Measurements from ENCODE around the gene FMN1.

FMN1 gene

GRCh38 chr15:33154351-33155166, 40.0 kb downstream of the FMN1 start:
- no peak for DNase-seq

DNA sequence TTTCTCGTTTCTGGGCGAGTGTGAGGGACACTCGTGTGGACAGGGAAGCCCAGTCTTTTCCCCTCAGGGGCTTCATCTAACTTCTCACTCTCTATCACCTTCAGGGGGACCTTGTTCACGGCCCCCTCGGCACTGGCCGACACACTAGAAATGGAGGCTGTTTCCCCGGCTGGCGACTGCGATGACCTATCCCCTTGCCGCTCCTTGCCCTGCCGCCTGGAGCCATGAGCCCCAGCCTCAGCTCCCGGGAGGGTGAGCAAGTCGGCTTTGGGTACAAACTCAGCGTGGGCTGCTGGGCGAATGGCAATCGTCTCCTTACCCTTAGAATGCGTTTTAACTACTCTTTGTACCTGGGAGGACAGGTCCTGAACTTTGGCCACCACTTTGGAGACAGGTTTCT, 41.0 kb downstream of the FMN1 start:
- no peak for DNase-seq

DNA sequence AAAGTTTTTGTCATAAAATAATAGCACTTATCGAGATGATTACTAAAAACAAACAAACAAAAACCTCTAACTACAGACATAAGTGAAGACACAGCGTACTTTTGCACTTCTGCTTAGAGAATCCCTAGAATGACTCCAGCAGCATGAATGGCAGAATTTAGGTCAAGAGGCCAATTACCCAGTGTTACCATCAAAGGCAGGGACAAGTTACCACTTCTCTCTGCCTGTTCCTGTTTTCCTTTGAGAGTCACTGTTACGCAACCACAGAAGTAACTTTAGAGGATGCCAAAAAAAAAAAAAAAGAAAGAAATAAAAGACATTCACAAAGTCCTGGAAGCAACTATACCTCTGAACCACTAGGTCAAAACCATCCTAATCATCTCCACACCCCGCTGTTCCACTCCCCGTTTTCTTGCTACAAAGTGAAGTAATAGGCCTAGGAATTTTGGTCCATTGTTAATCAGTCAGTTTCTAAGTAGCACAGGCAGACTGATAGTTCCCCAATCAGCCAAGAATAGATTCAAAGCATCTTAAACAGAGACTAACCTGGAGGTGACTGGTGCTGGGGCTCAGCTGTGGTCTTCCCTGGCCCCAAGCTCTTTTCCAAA, 41.9 kb downstream of the FMN1 start:
- no peak for DNase-seq

DNA sequence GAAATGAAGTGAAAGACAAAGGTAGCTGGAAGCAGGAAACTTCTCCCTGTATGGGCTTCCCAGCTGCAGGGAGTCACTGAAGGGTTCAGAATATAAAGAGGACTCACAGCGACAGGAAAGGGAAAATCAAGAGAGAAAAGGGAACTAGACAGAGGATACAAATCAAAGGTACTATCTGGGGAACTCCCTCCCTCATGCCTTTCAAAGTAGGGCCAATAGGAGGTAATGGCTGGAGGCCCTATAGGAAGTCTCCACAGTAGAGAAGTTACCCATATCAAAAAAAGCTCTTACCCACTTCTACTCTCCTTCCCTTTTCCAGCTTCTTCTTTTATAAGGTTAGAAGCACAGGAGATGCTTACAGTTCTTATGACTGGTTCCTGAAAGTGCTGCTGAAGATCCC, 43.5 kb downstream of the FMN1 start:
- no peak for DNase-seq

- DNase-seq: no peak
Measured at GRCh38 chr15:33150431-33150941, 44.0 kb downstream of the FMN1 start.

DNA sequence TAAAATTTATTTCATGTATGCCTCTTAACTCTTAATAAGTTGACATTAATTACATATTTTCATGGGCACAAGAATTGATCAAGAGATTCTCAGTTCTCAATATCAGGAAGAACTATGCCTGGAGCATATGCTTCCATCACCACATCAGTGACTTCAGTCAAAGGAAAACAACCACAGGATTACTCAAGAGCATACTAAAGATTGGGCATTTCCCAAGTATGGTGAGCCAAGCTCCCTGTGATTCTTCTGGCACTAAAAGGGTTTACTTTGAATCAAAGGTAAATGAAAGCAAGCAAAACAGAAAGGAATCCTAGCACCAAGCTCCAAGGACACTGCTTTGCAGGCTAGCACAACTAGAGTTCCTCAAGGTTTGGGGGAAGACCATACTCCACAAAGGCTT, 44.6 kb downstream of the FMN1 start:
- no peak for DNase-seq

- no peak for DNase-seq
Measured at GRCh38 chr15:33148129-33148751, 46.3 kb downstream of the FMN1 start.

DNA sequence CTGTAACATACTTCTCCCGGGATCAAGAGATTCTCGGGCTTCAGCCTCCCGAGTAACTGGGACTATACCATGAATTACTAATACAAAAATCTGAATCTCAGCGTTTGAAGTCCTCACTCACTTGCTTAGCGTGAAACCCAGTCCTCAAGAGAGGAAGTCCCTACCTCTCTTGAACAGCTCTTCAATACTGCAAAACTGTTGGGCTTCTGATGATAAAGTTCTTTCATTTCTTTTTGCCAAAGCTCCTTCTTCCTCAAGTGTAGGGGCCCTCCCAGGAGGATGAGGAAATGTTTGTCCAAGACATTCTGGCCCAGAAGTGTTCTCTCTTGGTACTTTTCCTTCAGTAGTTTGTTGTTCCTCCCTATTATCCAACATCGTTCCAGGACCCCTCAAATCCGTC, 48.5 kb downstream of the FMN1 start:
- no peak for DNase-seq

- DNase-seq: no peak
Measured at GRCh38 chr15:33145447-33145846, 49.1 kb downstream of the FMN1 start.

DNA sequence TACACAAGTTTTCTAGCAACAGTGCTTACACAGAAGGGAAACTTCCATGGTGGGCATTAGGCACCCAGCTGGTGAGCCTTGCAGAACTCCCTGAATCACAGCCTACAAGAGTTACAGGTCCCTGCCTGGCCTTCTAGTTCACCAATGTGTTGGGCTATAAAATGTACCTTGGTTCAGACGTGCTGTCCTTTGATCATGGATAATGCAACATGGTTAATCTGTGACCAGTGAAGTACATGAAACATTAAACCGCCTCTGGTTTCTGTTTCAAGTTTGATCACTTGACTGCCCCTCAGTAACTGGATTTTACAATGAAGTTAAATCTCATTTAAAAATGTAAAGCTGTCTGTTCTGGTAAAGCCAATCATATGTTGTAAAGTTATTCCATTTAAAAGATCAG, 51.8 kb downstream of the FMN1 start:
- DNase-seq: no peak

DNA sequence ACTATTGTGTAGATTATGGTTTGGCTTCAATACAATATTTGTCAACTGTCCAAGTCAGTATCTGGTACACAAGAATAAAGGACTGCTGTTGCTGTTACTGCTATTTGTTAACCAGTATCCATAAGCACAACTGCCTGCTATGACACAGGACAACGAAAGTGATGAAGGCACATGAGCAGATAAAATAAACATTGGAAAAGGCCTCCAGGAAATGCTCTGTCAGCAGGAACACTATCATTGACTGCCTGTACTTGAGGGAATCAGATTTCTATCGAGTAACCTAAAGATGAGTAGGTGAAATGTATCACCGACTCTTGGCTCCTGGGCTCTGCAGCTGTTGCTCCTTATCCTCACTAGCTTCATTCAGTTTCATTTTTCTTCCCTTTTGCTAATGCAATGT, 56.5 kb downstream of the FMN1 start:
- no peak for DNase-seq

GRCh38 chr15:33137101-33137500, 57.4 kb downstream of the FMN1 start:
- DNase-seq: no peak

GRCh38 chr15:33136353-33136752, 58.2 kb downstream of the FMN1 start:
- DNase-seq: no peak

- no peak for DNase-seq
Measured at GRCh38 chr15:33135355-33135781, 59.1 kb downstream of the FMN1 start.

- no peak for DNase-seq
Measured at GRCh38 chr15:33132722-33133345, 61.7 kb downstream of the FMN1 start.

DNA sequence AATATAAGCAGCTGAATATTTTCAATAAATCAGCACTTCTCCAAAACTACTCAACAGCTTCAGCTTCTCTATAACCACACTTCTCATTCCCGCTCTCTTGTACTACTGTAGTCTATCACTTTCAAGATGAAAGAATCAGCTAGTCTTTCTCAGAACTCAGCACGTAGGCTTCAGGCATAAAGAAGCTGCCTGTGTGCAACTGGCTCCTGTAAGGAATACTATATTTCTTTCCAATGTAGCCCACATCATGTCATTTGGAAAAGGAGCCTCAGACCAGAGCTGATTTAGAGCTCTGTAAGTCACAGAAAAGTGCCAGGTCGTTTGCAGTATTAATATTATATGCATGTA, 62.3 kb downstream of the FMN1 start:
- DNase-seq: no peak

DNA sequence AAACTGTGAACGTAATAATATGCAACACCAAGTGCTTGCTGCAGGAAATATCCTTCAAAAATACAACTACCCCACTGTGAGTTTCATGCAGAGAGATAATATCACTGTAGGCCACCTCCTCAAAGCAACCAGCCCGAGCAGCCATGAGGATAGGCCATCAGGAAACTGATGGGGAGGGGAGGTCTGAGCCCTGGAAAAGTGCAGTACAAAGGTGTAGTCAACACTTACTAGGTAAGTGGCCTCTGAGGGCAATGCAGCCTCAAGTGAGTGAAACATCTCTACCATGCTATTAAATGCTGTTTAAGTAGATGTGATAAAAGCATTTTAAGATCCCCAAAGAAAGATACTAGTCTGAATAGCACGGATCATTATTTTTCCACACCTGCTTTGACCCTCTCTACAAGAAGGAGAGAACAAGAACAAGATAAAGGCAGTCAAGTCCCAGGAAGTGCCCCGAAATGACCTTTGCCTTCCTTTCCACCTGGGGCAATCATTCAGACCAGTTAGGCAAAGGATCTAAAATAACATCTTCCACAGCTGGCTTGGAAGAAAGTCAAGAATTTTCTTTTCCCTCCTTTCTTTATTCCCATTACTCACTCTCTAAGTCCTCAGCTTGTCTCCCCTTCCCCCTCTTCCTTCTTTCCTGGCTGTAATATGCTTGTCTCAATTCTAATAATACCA, 62.8 kb downstream of the FMN1 start:
- DNase-seq: no peak

- DNase-seq: no peak
Measured at GRCh38 chr15:33126559-33127290, 67.8 kb downstream of the FMN1 start.

GRCh38 chr15:33125894-33126537, 68.5 kb downstream of the FMN1 start:
- no peak for DNase-seq

GRCh38 chr15:33124811-33125210, 69.7 kb downstream of the FMN1 start:
- DNase-seq: no peak

GRCh38 chr15:33124279-33124678, 70.2 kb downstream of the FMN1 start:
- no peak for DNase-seq

DNA sequence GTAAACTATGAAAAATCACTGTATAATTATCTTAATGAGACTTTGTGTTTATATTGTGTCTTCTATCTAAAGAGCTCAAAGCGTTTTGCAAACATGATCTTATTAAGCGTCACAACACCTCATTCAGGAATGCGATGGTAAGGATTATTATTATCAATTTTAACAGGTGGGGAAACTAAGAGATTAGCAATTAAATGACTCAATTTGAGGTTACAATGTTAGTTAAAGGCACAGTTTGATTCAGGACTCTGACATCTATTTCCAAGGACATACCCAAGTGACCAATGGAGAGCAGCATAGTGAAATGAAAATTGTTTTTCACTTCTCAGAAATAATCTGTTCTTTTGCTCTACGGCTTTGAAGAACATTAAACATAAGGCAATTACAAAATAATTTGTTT, 74.6 kb downstream of the FMN1 start:
- DNase-seq: no peak
